GF-D8 (cell line): ENCODE results near the gene MEPCE.
"Not testable (repeated sequence)": the region's sequence is repeated elsewhere in the genome, so short reads cannot be mapped to it uniquely, and the experiment has no call there.

Source experiments
- DNase-seq: peaks from one replicate; lab custom pipeline; 2025; lab: John Stamatoyannopoulos, UW

The MEPCE gene, protein sequence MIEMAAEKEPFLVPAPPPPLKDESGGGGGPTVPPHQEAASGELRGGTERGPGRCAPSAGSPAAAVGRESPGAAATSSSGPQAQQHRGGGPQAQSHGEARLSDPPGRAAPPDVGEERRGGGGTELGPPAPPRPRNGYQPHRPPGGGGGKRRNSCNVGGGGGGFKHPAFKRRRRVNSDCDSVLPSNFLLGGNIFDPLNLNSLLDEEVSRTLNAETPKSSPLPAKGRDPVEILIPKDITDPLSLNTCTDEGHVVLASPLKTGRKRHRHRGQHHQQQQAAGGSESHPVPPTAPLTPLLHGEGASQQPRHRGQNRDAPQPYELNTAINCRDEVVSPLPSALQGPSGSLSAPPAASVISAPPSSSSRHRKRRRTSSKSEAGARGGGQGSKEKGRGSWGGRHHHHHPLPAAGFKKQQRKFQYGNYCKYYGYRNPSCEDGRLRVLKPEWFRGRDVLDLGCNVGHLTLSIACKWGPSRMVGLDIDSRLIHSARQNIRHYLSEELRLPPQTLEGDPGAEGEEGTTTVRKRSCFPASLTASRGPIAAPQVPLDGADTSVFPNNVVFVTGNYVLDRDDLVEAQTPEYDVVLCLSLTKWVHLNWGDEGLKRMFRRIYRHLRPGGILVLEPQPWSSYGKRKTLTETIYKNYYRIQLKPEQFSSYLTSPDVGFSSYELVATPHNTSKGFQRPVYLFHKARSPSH

DNA sequence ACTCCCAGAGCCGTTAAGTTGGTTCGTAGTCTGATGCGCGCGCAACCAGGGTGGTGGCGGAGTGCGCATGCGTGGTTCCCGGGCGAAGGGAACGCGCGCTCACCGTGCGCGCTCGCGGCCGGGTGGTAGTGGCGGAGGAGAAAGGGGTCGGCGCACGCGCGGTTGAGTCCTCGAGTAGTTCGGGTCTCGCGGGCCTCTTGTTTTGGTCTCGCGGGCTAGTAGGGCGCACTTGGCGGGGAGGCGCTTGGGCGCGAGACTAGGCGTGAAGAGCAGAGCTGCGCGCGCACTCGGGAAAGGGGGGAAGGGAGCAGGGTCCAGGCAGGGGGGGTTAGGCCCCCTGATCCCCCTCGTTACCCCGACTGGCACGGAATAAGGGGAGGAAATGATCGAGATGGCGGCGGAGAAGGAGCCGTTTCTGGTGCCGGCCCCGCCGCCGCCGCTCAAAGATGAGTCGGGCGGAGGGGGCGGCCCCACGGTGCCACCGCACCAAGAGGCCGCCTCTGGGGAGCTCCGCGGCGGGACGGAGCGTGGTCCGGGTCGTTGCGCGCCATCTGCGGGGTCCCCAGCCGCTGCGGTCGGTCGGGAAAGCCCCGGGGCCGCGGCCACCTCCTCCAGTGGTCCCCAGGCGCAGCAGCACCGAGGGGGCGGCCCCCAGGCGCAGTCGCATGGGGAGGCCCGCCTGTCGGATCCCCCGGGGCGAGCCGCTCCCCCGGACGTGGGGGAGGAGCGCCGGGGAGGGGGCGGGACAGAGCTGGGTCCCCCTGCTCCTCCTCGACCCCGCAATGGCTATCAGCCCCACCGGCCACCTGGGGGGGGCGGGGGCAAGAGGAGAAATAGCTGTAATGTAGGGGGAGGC is at the start of gene MEPCE:
Gene MEPCE (plus strand): TSS at position 195 of the 856 bp plus-strand sequence. CDS start 188 bp downstream, at position 383.
- DNase-seq: peak; percentile 86

DNA sequence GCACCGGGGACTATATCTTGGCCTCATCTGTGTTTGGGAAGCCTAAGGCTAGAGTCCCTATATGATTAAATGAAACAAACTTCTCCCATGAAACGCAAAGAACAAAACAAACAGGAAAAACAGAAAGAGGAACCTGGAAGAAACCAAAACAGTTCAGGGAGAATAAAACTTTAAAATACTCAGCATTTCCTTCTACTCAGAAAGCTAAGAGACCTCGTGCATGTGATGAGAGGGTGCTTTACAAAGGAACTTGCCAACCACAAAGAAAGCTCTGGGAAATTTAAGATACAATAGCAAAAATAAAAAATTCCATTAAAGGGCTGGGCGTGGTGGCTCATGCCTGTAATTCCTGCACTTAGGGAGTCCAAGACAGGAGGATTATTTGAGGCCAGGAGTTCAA is 49.4 kb upstream of the MEPCE start:
- no peak for DNase-seq

DNA sequence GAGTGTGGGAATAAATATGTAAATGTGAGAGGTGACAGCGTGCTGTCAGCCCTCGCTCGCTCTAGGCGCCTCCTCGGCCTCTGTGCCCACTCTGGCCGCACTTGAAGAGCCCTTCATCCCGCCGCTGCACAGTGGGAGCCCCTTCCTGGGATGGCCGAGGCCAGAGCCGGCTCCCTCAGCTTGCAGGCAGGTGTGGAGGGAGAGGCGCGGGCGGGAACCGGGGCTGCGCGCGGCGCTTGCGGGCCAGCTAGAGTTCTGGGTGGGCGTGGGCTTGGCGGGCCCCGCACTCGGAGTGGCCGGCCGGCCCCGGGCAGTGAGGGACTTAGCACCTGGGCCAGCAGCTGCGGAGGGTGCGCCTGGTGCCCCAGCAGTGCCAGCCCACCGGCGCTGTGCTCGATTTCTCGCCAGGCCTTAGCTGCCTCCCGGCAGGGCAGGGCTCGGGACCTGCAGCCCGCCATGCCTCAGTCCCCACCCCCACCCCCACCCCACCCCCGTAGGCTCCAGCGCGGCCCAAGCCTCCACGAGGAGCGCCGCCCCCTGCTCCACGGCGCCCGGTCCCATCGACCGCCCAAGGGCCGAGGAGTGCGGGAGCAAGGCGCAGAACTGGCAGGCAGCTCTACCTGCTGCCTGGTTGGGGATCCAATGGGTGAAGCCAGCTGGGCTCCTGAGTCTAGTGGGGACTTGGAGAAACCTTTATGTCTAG is 47.9 kb upstream of the MEPCE start:
- not testable (repeated sequence) for DNase-seq

DNA sequence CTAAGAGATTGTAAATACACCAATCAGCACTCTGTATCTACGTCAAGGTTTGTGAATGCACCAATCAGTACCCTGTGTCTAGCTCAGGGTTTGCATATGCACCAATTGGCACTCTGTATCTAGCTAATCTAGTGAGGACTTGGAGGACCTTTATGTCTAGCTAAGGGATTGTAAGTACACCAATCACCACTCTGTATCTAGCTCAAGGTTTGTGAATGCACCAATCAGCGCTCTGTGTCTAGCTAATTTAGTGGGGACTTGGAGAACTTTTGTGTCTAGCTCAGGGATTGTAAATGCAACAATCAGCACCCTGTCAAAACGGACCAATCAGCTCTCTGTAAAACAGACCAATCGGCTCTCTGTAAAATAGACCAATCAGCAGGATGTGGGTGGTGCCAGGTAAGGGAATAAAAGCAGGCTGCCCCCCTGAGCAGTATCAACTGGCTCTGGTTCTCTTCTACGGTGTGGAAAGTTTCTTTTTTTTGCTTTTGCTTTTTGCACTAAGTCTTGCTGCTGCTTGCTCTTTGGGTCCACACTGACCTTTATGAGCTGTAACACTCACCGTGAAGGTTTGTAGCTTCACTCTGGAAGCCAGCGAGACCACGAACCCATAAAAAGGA is 47.3 kb upstream of the MEPCE start:
- not testable (repeated sequence) for DNase-seq

DNA sequence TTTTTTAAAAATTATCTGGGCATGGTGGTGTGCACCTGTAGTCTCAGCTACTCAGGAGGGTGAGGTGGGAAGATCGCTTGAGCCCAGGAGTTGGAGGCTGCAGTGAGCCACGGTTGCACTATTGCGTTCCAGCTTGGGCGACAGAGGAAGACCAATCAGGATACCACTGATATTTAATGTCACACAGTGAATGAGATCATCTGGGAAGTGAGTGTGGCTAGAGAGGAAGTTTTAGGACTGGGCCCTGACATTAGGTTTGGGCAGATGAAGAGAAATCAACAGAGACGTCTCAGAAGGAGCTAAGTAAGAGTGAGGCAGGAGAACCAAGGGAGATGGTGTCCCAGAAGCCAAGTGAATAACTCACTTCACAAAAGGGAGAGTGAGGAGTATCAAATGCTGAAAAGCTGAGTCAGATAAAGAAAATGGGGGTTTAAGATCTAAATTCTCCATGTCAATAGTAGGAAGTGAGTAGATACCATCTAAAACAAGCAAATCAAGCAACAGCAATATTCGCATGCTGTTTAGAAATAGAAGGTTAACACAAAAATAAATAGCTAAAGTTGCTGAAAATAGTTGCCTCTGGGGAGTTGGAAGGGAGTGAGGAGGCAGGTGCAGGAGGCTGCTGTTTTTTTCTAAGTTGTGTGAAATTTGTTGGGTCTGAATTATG is 44.9 kb upstream of the MEPCE start:
- DNase-seq: no peak

DNA sequence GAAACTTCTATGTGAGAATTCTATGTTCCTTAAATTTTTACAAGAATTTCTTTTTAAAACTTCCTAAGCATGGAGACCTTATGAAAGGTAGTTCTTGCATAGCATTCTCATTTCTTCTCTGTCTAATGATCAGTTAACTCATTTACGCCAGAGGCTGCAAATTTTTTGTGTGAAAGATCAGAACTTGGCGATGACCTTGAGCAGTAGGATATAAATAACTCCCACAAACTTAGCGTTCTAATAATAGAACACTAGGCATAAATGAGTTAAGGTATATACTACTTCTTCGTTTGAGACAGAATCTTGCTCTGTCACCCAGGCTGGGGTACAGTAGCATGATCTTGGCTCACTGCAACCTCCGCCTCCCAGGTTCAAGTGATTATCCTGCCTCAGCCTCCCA is 42.7 kb upstream of the MEPCE start:
- DNase-seq: no peak

DNA sequence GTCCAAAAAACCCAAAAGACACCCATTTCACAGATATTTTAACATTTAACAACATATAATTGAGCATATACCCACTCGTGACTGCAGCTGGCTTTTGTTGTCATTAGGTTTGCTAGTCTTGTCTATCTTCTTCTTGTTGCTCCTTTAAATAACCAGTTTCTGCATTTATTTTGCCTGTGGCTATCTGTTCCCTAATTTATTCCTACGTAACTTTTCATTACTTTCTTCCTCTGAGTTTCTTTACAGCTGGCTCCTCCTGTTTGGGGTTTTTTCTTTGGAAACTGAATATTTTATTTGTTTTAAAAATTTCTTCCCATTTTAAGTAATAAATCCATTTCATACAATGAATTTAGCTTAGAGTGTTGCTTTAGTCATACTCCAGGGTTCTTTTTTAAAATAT is 41.9 kb upstream of the MEPCE start:
- no peak for DNase-seq

DNA sequence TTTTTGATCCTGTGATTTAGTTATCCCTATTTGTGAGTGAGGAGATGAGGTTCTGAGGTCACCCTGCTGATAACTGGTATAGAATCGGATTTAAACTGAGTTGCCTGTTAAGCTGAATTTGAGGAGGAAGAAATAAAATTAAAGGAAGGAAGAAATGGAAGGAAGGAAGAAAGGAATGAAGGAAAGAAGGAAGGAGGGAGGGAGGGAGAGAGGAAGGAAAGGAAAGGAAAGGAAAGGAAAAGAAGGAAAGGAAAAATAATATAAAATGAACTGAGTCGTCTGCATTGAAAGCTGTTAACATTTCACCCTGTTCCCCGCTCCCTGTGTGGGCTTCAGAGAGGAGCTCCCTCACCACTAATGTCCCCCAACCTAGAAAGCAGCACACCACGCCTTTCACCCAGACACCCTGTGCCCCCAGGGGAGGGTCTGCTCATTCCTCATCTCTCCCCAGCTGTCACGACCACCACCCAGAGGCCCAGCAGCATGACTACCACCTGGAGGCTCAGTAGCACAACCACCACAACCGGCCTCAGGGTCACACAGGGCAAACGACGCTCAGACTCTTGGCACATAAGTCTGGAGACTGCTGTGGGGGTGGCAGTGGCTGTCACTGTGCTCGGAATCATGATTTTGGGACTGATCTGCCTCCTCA is 40.1 kb upstream of the MEPCE start:
- no peak for DNase-seq

DNA sequence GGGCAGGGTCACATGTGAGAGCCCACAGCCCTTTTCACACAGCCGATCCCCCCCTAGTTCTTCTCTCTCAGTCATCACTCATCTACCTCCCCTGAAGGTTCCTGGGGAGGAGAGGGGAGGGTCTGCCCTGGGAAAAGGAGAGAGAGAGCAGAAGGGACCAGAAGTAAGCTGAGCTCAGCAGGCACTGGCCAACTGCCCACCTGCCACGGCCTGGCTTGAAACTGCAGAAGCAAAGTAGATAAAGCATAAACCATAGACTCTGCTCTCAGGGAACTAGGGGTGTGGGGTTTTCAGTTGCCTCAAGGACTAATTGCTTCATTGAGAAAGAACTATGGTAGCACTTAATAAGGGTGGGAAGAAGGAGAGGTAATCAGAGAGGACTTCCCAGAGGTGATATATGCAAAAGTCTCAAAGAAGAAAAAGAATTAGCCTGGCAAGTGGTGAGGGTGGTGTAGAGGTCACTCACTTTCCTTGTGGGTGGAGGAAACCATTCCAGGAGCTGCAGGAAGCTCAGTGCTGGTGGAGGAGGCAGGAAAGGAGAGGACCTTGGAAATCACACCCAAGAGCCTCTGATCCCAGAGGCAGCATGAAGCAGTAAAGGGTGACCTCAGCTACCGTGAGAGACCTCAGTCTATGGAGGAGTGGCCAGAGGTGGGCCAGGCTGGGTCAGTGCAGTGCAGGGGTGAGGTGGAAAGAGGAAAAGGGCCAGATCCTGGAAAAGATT is 39.2 kb upstream of the MEPCE start:
- DNase-seq: no peak

DNA sequence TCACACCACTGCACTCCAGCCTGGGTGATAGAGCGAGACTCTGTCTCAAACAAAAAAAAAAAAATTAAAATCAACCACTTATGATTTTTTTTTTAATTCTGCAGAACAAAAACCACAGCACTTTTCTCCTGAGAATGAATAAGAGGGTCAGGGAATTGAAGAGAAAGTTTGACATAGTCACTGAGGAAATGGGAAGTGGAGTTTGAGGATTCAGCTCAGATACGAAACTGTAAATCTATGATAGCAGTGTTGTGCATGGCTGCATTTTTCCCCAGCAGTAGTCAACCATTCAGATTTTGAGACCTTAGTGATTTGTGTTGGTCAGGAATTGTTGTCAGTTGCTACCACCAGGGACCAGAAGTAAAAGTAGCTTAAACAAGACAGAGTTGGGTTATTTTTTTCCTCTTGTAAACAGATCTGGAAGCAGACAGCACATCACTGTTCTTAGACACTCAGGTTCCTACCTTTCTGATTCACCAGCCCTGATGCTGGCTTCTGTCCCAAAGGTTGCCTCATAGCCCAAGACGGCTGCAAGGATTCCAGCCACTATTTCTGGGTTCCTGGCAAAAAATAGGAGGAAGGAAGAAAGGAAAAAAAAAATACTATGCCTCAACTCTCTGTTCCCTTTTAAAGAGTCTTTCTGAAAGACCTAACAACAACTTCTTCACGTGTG is 36.3 kb upstream of the MEPCE start:
- DNase-seq: no peak

DNA sequence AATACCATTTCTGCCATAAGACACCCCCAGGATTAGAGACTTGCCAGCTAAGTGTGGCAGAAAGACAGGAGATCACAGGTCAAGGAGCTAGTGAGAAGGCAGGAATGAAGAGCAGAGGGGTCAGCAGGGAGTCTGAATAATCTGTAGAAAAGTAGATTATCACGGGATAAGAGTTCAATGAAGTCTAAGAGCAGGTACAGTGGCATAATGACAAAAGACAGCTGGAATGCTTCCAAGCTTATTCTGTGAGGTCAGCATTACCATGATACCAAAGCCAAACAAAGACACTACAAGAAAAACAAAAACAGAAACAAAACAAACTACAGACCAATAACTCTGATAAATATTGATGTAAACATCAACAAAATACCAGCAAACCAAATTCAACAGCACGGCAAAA is 35.6 kb upstream of the MEPCE start:
- DNase-seq: no peak

DNA sequence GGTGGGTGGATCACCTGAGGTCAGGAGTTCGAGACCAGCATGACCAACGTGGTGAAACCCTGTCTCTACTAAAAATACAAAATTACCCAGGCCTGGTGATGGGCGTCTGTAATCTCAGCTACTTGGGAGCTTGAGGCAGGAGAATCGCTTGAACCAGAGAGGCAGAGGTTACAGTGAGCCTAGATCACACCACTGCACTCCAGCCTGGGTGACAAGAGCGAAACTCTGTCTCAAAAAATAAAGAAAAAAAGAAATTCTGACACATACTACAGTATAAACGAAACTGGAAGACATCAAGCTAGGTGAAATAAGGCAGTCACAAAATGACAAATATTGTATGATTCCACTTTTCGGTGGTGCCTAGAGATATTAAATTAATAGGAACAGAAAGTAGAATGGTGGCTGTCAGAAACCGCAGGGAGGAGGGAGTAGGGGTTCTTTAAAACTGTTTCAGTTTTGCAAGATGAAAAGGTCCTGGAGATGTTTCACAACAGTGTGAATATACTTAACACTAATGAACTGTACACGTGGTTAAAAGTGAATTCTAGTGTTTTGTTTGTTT is 33.1 kb upstream of the MEPCE start:
- DNase-seq: peak; percentile 25

DNA sequence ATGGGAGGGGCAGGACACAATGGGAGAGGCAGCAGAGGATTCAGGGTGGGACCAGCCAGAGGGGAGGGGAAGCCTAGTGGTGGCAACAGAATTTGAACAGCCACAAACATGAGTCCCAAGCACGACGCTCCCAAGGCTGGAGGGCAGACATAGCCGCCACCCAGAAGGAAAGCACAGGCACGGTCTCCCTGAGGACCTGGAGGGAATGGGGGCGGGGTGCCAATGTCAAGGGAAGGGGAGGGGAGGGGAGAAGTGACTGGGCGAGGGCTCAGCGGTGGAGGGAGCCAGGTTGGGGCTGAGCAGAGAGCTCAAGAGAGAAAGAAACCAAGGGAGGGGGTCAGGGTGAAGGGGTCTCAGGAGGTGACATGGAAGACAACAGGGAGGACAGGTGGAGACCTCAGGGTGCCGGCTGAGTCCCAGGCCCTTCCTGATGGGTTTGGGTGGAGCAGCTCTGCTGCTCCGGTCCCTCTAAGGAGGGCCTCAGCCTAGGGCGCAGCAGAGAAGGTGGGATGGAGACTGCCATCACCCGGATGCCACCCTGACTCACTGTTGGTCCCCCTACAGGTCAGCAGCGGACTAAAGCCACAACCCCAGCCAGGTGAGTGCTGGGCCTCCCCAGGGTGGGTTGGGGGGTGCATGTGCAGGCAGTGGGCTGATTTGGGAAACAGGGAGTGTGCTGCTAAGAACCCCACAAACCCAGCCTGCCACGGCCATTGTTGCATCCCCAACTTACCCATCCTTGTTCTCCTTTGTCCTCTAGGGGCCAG is 32.1 kb upstream of the MEPCE start:
- DNase-seq: no peak

DNA sequence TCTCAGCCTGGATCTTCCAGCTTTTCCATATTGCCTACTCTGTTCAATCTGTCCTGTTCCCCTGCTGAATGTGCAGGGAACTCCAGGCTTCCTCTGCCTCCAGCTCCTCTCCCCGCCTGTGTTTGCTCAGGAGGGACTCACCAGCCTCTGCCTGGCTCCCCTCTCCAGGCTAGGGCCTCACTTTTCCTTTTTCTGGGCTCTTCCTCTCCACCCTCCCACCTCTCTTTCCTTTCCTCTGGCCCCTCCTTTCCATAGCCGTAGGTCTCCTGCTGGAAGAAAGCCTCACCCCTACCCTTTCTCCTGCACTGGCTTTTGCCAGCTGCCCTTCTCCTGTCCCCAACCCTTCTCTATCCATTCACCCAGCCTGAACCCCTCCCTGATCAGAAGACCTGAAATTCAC is 31.4 kb upstream of the MEPCE start:
- DNase-seq: no peak

DNA sequence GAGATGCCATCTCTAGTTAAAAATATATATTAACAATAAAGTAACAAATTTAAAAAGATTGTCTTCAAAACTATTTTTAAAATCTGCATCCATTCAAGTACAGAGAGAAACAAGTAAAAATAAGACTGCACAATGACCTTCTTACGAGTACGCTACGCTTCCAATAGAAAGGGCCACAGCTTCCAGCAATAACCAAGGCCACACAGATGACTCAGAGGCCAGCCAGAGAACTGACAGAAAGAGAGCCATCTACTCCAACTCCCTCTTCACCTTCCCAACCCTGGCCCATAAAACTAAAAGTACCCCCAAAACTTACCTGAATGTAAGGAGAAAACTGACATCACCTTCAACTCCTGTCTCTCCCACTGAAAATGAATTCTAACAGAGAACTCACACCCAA is 29.6 kb upstream of the MEPCE start:
- no peak for DNase-seq

DNA sequence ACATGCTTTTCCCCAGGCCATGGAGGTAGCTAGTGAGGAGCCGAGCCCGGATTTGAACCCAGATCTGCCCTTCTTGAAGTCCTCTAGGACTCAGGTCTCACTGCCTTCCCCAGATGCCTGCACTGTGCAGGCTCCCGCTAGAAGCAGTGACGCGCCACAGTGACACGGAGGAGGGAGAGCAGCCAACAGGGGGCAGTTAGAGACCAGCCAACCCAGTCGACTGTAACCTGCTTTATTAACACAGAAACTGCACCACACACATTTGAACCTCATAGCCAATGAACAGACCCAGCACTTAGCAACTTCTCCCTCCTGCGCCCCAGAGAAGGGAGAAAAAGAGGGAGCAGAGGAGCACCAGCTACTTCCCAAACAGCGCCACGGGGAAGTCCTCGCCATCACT is 29.0 kb upstream of the MEPCE start:
- DNase-seq: no peak

DNA sequence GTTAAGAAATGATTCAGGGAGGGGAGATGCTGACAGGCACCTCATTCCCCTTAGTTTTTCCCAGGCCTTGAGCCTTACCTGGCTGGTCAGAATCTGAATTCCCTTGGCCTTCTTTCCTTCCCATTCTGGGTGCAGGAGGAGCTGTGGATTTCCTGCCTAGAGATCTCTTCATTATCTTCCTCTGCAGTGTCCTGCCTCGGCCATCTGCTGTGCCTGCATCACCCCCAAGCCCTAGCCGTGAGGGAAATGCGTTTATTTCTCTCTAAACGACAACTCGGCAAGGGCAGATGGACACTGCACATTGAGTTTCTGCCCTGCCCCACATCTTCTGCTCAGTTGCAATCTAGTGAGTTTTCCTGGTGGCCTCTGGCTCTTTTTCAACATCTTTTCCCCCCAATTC is 27.8 kb upstream of the MEPCE start:
- DNase-seq: no peak

DNA sequence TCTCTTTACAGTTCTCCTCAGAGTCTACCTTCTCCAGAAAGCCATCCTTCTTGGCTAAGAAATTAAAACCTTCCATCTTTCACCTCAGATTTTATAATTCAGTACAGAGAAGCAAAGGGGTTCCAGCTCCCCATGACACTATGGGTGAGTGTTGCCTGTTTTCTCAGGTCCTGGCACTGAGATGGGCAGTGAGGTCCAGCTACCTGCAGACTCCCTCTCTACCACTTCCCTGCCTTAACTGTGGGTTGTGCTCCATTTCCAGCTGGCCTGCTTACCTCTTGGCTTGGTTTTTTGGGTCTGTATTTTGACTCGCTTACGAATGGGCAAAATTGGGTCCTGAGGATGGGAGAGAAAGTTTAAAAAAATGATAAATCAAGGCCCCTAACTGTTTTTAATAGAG is 27.4 kb upstream of the MEPCE start:
- DNase-seq: no peak
